Measurements from ENCODE around the gene SLC16A3. TPM values are rescaled to one million over a fixed set of nuclear protein-coding genes. Genes with fewer than 3 reads are reported as not detected.

Gene SLC16A3
- total and polyA plus RNA-seq, 2 donors (not counting 1 experiment from before 2014, with no cell fraction given): 14.9 to 65.7 TPM

- Mint-ChIP-seq H3K4me1 (peaks cover 11% of the 10 kb centered on the region), H3K9me3 (ENCODE audit: insufficient read depth) (no peaks in the 10 kb centered on the region), H3K27ac (no peak overlapping the region), H3K27me3 (no peaks in the 10 kb centered on the region), H3K4me3 (no peak overlapping the region)
- ChIA-PET POLR2A (interaction anchor here (0.6 kb wide), 1 partner anchor 78 kb away, joined by 3 read pairs; no protein-coding TSS in a partner anchor), CTCF (interaction anchor here (2.4 kb wide), 1 partner anchor 15 kb away, joined by 9 read pairs; no protein-coding TSS in a partner anchor)
- Histone ChIP-seq H3K27ac (ENCODE audit: low read length in 2 of 2) (no peak overlapping the region), H3K4me1 (ENCODE audit: control insufficient read depth in 2 of 2, insufficient read depth in 2 of 2, low read length in 2 of 2) (peaks cover 10 to 14% of the 10 kb centered on the region in 2 donors), H3K36me3 (replicated peaks in 1 of 2; ENCODE audit: control extremely low read depth in 1 of 2, control insufficient read depth in 1 of 2, extremely low read depth in 1 of 2, insufficient read depth in 2 of 2, low read length in 1 of 2) (no peaks in the 10 kb centered on the region), H3K9me3 (ENCODE audit: control extremely low read depth in 1 of 3, control insufficient read depth in 2 of 3, insufficient read depth in 1 of 3, low read length in 2 of 3) (no peaks in the 10 kb centered on the region), H2AFZ (ENCODE audit: insufficient read depth, low read depth, low read length, poor library complexity, severe bottlenecking) (no peak overlapping the region), H3K4me3 (ENCODE audit: control extremely low read depth in 1 of 5, extremely low read depth in 1 of 5, insufficient read depth in 1 of 5, low read depth in 2 of 5, low read length in 4 of 5) (no peak overlapping the region), H4K20me1 (ENCODE audit: control insufficient read depth, insufficient read depth, low read length, poor library complexity, severe bottlenecking) (no peaks in the 10 kb centered on the region), H3K79me2 (ENCODE audit: control insufficient read depth, insufficient read depth, low read length) (no peaks in the 10 kb centered on the region), H3K9ac (ENCODE audit: low read length) (no peak overlapping the region), H3K27me3 (replicated peaks in 1 of 4; ENCODE audit: control extremely low read depth in 1 of 4, control insufficient read depth in 3 of 4, insufficient read depth in 4 of 4, low read length in 3 of 4) (no peaks in the 10 kb centered on the region), H3K4me2 (replicated peaks; ENCODE audit: low read depth, low read length, poor library complexity, severe bottlenecking) (no peak overlapping the region)
- ATAC-seq (ENCODE audit: low read depth): no peak
- 88% methylated on average over 9 of the region's 10 CpGs for WGBS (ENCODE audit: insufficient coverage)
- DNase-seq: no peak
- intact Hi-C loops (cut with micrococcal nuclease): no loop called here
- TF ChIP-seq EZH2 (IDR thresholded peaks at IDR 0.05; ENCODE audit: borderline replicate concordance, insufficient read depth, low read depth, low read length, poor library complexity, severe bottlenecking): no peak
- no peak for TF ChIP-seq CTCF (IDR thresholded peaks at IDR 0.05)
Measured at GRCh38 chr17:82221341-82221902, 7.4 kb upstream of the SLC16A3 start.

- WGBS (ENCODE audit: insufficient coverage): 74% methylated on average over 5 of the region's 10 CpGs
- ChIA-PET CTCF (no interaction called here), POLR2A (interaction anchor here (0.6 kb wide), 1 partner anchor 72 kb away, joined by 3 read pairs; no protein-coding TSS in a partner anchor)
Measured at GRCh38 chr17:82222816-82223215, 6.0 kb upstream of the SLC16A3 start.

More at GRCh38 chr17:82222816-82223215, 6.0 kb upstream of the SLC16A3 start:
- no peaks in the 10 kb centered on the region for H3K36me3 ChIP-seq (replicated peaks in 1 of 2; ENCODE audit: control extremely low read depth in 1 of 2, control insufficient read depth in 1 of 2, extremely low read depth in 1 of 2, insufficient read depth in 2 of 2, low read length in 1 of 2)
- H4K20me1 ChIP-seq (ENCODE audit: control insufficient read depth, insufficient read depth, low read length, poor library complexity, severe bottlenecking): no peaks in the 10 kb centered on the region
- intact Hi-C loops (cut with micrococcal nuclease): no loop called here
- no peaks in the 10 kb centered on the region for H3K79me2 ChIP-seq (ENCODE audit: control insufficient read depth, insufficient read depth, low read length)
- Mint-ChIP-seq H3K4me3 (no peak overlapping the region), H3K27ac (no peak overlapping the region), H3K4me1 (peaks cover 7% of the 10 kb centered on the region), H3K27me3 (no peaks in the 10 kb centered on the region), H3K9me3 (ENCODE audit: insufficient read depth) (no peaks in the 10 kb centered on the region)
- ATAC-seq (ENCODE audit: low read depth) (no peak), DNase-seq (no peak)
- no peak overlapping the region for H3K9ac ChIP-seq (ENCODE audit: low read length)
- TF ChIP-seq CTCF (IDR thresholded peaks at IDR 0.05): no peak
- no peak for TF ChIP-seq EZH2 (IDR thresholded peaks at IDR 0.05; ENCODE audit: borderline replicate concordance, insufficient read depth, low read depth, low read length, poor library complexity, severe bottlenecking)
- no peak overlapping the region for H3K27ac ChIP-seq (ENCODE audit: low read length in 2 of 2)
- H3K27me3 ChIP-seq (replicated peaks in 1 of 4; ENCODE audit: control extremely low read depth in 1 of 4, control insufficient read depth in 3 of 4, insufficient read depth in 4 of 4, low read length in 3 of 4): no peaks in the 10 kb centered on the region
- H3K4me1 ChIP-seq (ENCODE audit: control insufficient read depth in 2 of 2, insufficient read depth in 2 of 2, low read length in 2 of 2): peaks cover 2 to 6% of the 10 kb centered on the region in 2 donors
- no peak overlapping the region for H3K4me2 ChIP-seq (replicated peaks; ENCODE audit: low read depth, low read length, poor library complexity, severe bottlenecking)
- no peaks in the 10 kb centered on the region for H3K9me3 ChIP-seq (ENCODE audit: control extremely low read depth in 1 of 3, control insufficient read depth in 2 of 3, insufficient read depth in 1 of 3, low read length in 2 of 3)
- H2AFZ ChIP-seq (ENCODE audit: insufficient read depth, low read depth, low read length, poor library complexity, severe bottlenecking): no peak overlapping the region
- no peak overlapping the region for H3K4me3 ChIP-seq (ENCODE audit: control extremely low read depth in 1 of 5, extremely low read depth in 1 of 5, insufficient read depth in 1 of 5, low read depth in 2 of 5, low read length in 4 of 5)

Data from B cell (primary cell).